ENCODE measurements around the gene ST8SIA1.

ST8SIA1 gene

DNA sequence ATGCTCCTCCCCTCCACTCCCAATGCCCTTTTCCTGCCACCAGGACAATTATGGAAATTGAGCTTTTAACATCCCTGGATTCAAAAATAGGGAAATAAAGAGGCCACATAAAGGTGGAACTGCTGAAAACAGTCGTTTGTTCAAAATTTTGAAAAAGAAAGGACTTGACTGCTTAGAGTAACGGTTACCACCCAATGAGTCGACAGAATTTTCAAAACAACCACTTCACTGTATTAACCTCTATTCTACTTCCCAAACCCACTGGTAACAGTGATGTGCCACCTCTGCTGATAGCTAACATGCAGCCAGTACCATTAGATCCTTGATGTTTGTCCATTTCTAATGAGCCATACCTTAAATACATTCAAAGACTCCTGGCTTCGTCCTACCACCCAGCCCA is 4.9 kb downstream of the ST8SIA1 start:
- no peak for DNase-seq

DNA sequence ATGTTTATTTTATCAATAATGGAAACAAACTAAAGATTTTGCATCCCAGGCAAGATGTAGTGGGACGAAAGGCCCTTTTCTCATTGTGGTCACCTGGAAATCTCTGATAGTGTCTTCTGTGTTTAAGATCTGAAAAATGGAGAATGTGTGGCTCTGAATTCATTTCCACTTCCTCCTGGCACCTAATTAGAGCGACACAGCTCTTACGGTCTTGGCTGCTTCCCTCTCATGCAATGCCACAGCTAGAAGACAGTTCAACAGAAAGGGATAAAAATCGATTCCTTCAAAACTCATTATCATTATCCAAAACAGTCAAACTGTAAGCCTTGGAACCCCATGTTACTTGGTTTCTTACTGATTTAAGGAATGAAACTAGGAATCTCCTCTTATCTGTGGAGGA is 9.3 kb downstream of the ST8SIA1 start:
- peak in 3 of 4 experiments; percentile 30 to 45 (median 37) for DNase-seq

DNA sequence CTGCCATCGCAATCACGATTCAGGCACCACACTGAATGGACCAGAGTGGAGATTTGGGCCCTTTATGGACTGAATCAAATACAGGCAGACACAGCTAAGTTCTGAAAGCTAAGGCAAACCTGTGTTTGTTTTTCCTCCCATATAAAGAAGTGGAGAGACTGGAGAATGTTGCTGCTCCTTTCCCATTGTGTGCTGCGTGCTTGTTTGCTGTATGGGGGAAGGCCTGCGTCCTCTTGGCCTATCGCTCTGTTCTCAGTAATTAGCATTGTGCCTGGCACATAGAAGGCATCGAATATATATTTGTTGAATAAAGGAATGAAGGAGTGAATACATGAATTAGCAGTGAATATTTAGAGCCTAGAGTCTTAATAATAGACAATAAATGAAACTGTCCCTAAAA is 12.4 kb downstream of the ST8SIA1 start:
- no peak for DNase-seq

DNA sequence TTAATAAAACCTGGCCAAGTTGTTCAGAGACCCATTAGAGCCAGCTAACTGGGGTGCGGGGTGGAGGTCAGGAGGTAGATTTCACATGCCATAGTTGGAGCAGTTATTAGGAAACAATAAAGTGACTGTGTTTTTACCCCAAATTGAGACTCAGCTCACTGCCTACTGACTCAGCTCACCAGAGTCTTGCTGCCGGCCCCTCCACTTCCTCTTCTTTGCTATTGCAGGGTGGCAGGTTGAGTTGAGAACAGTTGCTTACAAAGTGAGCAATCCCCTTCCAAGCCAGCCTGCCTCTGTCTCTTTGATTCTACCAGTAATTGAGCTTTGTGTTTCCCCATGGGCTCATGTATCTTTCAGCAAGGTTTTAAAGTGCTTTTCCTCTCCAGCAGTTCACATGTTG is 12.9 kb downstream of the ST8SIA1 start:
- DNase-seq, result peak; percentile 79 to 90 (median 87)

DNA sequence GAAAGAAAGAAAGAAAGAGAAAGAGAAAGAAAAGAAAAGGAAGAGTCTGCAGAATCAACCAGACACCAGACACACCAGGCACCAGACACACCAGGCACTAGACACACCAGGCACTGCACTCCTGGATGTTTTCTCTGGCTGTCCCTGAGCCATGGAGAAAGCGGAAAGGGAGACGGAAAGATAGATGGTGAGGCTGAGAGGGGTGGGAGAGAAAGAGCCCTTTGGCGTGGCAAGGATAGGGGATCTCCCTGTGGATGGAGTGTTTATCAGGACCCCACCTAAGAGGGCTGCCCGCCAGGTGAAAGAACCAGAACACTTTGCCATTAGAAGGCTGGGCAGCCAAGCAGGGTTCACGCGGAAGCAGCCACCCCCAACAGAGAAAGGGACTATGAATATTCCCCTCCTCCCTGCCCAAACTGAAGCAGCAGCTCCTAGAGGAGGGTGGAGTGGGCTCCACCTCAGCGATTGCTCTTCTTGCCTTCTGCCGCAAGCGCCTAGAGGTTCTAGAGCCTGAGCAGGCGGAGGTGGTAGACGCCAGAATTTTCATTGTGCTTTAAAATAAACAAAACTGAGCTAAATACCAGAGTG is 13.4 kb downstream of the ST8SIA1 start:
- no peak for DNase-seq

DNA sequence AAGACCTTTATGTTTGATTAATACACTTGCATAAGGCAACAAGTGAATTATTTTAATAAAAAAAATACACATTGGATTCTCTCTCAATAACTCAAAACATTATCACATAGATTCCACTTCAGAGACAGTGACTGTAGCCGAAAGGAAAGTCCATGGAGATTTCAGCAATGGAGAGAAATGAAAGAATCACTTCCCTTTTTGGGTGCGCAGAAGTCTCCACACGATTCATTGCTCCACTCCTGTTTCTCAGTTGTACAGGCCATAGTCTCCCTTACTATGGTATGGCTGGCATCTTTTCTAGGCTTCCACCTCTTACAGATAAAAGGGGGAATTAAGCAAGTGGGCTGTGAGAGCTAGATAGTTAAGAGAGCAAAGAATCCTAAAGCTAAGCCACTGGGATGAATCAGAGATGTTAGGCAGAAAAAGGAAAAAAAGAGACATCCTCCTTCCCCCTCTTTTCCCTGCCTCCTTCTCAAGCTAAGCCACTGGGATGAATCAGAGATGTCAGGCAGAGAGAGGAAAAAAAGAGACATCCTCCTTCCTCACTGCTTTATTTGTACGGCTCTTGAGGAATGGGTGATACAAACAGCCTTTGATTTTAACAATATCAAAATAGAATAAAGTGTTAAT is 16.3 kb downstream of the ST8SIA1 start:
- peak; percentile 51 to 75 (median 66) for DNase-seq

DNA sequence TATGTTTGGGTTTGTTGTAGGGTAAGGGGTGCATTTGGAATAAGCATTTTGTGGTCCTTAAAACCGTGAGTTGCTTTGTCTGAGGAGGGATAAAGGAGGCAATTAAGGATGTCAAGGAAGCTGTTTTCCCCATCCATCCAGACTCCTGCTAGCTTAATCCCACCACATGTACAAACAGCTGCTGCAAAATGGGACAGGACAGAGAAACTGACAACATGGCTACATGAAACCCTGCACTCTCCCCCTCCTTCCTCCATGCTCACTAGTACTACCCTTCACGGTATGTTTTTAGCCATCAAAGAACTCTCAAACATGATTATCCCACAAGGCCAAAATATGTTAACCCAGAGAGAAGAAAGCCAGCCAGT is 20.6 kb downstream of the ST8SIA1 start:
- DNase-seq, result no peak

DNA sequence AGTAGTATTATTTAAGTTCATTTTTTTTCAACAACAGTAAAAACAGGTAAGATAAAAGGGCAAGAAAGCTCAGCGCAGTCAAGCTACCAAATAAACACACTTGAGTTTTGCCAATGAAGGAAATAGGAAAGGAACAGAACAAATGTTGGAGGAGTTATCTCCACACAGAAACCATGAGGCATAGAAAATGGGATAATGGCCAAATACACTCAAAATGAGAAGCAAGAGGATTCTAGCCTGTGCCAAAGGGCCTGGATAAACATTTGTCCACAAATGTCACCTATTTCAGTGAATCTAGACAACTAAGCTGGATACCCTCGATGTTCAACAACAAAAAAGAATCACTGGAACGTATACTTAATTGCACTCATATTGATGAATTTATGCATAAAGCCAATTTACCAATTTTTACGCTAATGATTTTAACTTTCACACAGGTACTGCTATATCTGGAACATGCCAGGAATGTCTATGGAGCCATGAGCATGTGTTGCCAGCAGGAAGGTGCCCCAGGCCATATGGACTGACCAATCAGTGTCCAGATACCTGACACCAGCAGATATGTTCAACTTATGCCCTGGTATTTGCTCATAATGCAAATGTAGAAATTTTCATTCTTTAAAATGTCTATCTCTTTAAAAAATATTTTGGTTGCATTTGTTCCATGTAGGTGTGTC is 21.1 kb downstream of the ST8SIA1 start:
- no peak for DNase-seq

DNA sequence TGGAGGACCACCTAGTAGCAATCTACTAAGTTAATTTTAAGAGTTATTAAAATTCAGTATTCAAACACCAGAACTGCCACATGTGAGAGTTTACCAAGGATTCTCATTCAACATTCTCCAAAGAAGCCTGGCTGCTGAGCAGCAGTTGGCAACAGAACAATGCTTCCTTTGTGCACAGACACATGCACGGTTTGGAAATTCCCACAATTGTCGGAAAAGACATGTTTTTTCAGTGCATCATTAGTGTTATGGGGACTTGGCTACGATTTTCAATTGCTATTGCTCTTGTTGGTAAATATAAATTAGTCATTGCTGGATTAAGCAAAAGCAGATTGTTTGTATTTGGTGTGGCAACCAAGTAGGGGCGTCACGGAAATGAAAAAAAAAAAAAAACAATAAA is 22.2 kb downstream of the ST8SIA1 start:
- DNase-seq, result no peak

DNA sequence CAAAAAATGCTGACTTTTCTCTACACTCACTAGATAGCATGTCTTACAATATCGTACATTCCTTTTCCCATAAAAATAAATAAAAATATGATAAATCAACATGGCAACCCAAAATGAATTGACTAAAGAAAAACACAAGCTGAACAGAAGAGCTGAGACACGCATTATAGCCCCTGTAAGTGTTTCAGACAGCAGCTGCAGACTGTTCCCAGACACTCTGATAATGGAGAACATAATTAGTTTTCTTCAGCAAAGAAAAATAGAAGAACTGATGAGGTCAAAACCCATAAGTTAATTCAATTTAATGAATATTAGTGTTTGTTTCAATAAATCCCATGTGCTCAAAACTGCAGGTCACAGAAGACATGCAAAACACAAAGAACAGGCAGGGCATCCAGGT is 23.8 kb downstream of the ST8SIA1 start:
- DNase-seq, result no peak

DNA sequence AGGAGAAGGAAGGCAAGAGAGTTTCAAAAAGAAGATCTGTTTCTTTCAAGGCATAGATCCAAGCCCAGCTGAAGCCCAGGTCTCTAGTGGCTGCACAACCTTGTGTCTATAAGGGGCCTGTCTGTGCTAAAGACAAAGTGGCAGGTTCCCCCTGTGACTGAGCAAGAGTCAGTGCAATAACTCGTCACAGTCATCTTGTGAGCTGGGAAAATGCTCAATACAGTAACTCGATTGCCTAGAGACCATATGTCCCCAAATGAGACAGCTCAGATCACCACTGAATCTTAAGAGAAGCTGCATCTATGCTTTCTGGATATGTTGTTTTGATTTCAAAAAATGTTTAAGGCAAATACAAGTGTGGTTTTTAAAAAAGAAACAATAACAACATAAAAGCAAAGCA is 24.2 kb downstream of the ST8SIA1 start:
- DNase-seq, result no peak

DNA sequence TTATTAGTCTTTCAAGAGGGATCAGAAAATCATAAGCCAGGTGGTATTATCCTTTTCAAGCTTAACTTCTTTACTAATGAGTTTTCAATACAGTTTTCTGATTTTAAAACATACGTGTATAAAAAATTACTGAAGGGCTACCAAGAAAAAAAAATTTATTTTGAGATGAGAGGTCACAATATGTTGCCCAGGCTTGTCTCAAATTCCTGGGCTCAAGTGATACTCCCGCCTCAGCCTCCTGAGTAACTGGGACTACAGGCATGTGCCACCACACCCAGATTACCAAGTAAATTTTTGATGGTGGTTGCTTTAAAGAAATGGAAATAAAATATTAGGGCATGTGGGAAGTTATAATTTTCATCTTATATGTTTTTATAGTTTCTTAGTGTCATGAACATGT is 26.7 kb downstream of the ST8SIA1 start:
- DNase-seq, result no peak

DNA sequence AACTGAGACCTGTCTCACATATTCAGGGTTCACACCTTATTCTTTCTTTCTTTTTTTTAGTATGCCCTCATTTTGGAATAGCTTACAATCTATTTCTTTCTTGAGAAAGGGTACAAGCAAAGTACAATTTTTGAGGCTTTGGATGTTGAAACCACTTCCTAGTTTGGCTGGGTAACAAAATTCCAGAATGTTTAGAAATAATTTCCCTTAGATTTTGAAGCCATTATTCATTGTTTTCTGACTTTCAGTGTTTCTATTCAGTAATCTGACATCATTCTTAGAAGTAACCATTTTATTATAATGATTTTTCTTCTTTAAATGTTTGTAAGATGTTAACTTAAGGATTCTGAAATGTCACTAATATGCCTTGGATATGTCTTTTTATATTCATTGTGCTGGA is 28.2 kb downstream of the ST8SIA1 start:
- DNase-seq, result no peak

DNA sequence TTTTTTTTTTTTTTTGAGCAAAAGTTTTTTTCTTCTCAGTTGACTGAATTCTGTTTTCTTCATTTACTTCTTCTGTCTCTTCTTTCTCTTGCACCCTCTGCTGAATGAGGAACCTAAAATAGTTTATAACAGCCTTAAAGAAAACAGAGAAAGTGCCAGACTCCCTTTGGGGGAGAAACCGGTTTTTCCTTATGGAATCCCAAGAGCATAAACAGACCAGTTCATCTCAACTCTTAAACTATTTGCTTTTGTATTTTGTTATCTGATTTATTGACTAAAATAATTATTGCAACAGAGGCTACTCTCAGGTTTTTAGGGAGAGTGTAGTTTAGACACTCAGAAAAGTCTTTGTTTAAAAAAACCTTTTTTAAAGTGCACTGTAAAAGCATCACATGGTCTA is 30.2 kb downstream of the ST8SIA1 start:
- no peak for DNase-seq

DNA sequence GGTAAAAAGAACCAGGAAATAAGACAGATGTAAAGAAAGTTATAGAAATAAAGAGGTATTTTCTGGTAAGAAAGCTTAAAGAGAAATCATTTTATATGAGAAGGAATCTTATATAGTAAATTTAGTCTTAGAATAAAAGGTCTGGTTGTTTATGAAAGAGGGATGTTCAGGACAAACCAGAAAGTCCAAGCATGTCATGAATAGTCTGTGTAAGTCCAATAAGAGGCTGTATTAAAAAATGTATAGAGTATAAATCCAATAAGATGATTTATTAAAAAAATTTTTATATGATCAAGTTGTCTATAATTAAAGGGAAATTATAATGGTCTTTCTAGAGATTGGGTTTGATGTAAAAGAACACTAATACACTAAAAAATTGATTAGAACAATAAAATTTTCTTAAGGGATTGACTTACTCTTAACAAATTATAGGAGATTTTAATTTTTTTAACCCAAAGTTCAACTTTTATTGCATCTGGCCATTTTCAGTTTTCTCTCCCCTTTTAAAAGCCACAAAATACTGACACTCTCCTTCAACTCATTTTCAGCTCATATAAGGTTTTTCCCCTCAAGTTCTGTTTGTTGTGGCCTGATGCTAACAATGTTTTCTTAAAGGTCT is 35.1 kb downstream of the ST8SIA1 start:
- peak in 1 of 4 experiments; percentile 8 for DNase-seq

DNA sequence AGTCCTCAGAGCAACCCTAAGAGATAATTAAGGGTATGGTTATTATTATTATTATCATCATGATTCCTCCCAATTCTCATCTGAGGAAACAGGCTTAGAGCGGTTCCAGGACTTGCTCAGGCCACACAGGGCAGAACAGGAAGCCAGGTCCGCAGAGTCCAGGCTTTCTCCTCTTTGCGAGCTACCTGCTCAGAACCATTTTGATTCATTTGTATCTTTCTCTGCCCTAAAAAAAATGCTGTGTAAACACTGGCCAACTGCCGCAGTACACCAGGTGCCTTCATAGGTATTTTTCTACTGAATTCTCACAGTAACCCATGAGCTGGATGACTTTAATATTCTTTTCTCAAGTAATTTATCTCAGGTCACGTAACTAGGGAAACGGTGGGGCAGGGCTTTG is 45.3 kb downstream of the ST8SIA1 start:
- DNase-seq, result no peak

DNA sequence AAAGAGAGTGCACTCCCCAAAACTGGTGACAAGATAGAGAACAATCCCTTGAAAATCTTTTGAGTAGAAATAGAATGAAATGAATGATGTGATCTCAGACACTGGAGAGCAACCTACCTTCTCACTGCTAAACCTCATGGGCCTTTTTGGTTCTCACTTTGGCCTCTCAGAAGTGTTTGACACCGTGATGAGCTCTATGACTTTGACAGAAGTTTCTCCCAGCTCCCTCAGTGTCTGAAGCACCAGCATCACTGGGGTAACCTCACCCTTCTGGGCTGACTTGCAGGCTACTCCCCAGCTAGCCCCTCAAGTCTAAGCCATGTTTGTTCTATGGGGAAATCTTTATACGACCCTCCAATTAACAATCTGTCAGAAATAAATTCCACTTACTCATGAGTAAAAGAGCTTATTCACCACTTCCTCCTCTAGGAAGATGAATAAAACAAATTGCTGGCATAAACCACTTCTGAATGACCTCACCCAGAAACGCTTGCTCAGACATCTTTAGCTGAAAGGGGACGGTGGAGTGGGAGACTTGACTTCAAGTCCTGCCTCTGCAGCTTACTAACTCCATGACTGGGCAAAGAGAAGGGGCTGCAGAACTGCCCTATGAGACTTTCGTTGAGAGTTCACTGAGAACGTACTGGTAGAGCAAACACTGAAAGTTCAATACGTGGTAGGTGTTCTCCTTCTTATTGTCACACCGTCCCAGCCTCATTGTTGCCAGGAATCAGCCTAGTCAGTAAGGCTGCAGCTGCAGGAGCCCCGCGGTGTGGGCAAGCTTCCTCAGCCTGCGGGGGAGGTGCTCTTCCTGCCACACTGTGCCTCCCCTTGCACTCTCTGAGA is 46.5 kb downstream of the ST8SIA1 start:
- DNase-seq, result peak; percentile 35 to 67 (median 52)

DNA sequence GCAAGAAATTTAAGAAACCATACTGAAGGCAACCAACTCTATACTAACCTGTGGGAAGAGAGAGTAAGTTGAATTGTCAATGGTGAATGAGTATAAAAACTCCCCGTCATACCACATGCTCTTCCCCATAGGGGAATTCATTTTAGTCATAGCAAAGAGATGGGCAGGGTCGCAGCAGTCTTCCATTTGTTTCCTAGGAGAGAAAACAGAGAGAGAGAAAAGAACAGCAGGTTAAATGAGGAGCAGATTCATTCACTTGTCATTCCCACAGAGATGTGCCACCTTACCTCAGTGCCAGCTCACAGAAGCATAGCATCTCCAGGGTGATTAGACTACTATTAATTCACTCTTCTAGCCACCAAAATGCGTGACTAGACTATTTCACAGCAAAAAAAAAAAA is 47.4 kb downstream of the ST8SIA1 start:
- no peak for DNase-seq

DNA sequence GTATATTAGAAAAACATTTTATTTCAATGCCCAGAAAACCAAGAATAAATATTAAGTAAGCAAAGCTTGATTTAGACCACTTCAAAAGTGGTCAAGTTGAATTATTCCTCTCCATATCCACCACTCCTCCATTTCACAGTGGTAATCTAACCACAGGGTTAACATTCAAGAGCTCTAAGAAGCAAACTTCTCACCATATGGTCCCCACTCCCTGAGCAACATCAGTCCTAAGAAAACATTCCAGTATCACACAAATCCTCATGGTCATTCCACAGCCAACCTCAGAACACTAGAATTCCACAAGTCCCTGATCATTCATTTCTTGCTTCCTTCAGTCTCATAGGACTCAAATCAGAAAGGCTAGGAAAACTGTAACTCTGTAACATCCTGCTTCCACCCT is 47.9 kb downstream of the ST8SIA1 start:
- DNase-seq, result no peak

DNA sequence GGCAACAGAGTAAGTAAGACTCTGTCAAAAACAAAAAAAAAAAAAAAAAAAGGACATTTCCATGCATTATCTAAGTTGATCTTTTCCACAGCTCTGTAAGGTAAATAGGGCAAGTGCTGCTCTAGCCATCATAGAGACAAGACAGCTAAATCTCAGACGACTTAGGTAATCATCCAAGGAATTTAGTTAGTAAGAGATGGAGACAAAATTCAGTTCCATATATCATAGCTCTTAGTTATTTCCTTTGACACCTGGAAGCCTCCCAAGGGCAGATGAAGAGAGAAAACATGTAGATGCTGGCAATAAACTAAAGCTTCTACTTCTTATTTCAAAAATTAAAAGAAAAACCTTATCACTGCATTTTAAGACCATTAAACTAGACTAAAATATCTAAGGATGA is 48.7 kb downstream of the ST8SIA1 start:
- DNase-seq, result no peak

DNA sequence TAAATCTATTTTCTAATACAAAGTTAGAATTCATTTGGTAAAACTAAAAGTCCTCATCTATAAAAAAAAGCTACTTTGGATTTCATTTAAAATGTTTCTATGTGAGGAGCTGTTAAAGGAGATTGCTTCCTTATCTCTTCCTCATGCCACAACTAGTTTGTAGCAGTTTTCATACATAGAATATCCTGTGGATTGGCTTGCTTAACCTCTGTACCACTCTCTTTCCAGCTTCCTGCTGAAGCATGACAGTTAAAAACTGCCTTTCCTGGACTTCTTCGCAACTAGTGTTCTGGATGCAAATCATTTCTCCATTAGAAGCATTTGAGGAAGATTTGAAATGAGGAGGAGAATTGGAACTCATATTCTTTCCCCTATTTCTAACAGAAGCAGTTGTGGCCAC is 49.6 kb downstream of the ST8SIA1 start:
- DNase-seq, result no peak

DNA sequence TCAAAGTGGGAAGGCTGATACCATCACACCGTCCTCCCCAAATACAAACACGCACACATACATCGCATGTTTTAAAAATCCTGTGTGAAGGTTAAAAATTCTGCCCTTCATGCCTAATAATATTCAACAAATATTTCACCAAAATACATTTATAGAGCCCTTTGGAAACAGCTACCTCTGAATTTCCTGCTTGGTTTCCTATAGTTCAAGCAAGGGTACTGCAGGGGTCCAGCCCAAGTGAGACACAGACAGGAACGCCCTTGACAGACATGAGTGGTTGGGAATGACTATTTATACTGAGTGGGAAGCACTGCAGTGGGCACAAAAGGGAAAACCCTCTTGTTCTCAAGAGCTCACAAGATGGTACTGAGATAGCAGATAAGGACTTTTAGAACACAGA is 51.0 kb downstream of the ST8SIA1 start:
- no peak for DNase-seq

DNA sequence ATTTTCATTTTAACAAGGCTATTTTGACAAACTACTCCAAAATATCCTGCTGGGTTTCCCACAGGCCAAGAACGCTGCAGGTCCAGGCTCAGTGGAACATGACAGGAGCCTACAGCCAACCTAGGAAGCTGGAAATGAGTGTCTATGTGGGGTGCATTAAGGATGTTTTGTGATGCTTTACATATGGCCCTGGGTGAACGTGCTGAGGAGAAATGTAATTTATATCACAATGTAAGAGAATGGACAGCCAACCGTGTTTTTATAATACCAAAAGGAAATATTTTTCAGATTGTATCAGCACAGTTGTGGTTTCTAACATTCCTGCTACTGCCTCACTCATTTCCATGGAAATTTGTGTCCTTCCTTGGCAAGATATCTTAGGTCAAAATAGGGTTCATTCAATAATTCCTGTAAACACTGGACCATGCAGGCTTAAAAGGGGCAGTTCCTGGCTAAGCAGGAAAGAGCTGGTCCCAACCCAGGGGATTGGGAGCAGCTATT is 51.5 kb downstream of the ST8SIA1 start:
- no peak for DNase-seq
